ENCODE data around the gene MRPS34. TPM values are rescaled to one million over a fixed set of nuclear protein-coding genes. Genes with fewer than 3 reads are reported as not detected.

The MRPS34 gene
- total and polyA plus RNA-seq, 2 experiments from 2014 or later, result 116 to 155 TPM

GRCh38 chr16:1767116-1767994 lies 5.6 kb downstream of the MRPS34 start:
- no peaks in the 10 kb centered on the region for H3K9me2 ChIP-seq (replicated peaks; ENCODE audit: insufficient read depth)
- WGBS (ENCODE audit: low lambda C conversion rate, missing lambda C conversion rate), result 95% methylated on average over 37 of the region's 42 CpGs
- H3K27ac ChIP-seq, result no peak overlapping the region
- no peak overlapping the region for H2AFZ ChIP-seq
- no peak for TF ChIP-seq EZH2 (IDR thresholded peaks at IDR 0.05; ENCODE audit: borderline replicate concordance)
- TF ChIP-seq EZH2phosphoT487 (IDR thresholded peaks at IDR 0.05; ENCODE audit: low read depth, severe bottlenecking, unreplicated experiment), result no peak
- no peak for TF ChIP-seq CTCF (IDR thresholded peaks at IDR 0.05; ENCODE audit: poor library complexity)
- H4K20me1 ChIP-seq (ENCODE audit: insufficient read depth, poor library complexity, severe bottlenecking), result peaks cover 7% of the 10 kb centered on the region
- H3K27me3 ChIP-seq, result no peaks in the 10 kb centered on the region
- peaks cover 17% of the 10 kb centered on the region for H3K4me1 ChIP-seq (ENCODE audit: insufficient read depth)
- H3K36me3 ChIP-seq (replicated peaks; ENCODE audit: insufficient read depth, low read depth), result no peaks in the 10 kb centered on the region
- no peak overlapping the region for H3K4me3 ChIP-seq
- DNase-seq (ENCODE audit: low spot score), result no peak
- H3K9me3 ChIP-seq (ENCODE audit: low read depth), result no peaks in the 10 kb centered on the region
- peaks cover 9% of the 10 kb centered on the region for H3K79me2 ChIP-seq
- no peak overlapping the region for H3K4me2 ChIP-seq

GRCh38 chr16:1766701-1767100 lies 6.2 kb downstream of the MRPS34 start:
- Histone ChIP-seq H3K9me2 (replicated peaks; ENCODE audit: insufficient read depth) (no peaks in the 10 kb centered on the region), H2AFZ (no peak overlapping the region), H3K27ac (no peak overlapping the region), H3K27me3 (no peaks in the 10 kb centered on the region), H3K9me3 (ENCODE audit: low read depth) (no peaks in the 10 kb centered on the region), H3K4me1 (ENCODE audit: insufficient read depth) (peaks cover 11% of the 10 kb centered on the region), H3K79me2 (peaks cover 3% of the 10 kb centered on the region), H3K4me3 (no peak overlapping the region), H4K20me1 (ENCODE audit: insufficient read depth, poor library complexity, severe bottlenecking) (peaks cover 3% of the 10 kb centered on the region), H3K4me2 (no peak overlapping the region), H3K36me3 (replicated peaks; ENCODE audit: insufficient read depth, low read depth) (no peaks in the 10 kb centered on the region)
- no peak for TF ChIP-seq EZH2phosphoT487 (IDR thresholded peaks at IDR 0.05; ENCODE audit: low read depth, severe bottlenecking, unreplicated experiment)
- TF ChIP-seq CTCF (IDR thresholded peaks at IDR 0.05; ENCODE audit: poor library complexity), result no peak
- TF ChIP-seq EZH2 (IDR thresholded peaks at IDR 0.05; ENCODE audit: borderline replicate concordance), result no peak
- 98% methylated on average over 16 of the region's 18 CpGs for WGBS (ENCODE audit: low lambda C conversion rate, missing lambda C conversion rate)
- DNase-seq (ENCODE audit: low spot score), result no peak

DNA sequence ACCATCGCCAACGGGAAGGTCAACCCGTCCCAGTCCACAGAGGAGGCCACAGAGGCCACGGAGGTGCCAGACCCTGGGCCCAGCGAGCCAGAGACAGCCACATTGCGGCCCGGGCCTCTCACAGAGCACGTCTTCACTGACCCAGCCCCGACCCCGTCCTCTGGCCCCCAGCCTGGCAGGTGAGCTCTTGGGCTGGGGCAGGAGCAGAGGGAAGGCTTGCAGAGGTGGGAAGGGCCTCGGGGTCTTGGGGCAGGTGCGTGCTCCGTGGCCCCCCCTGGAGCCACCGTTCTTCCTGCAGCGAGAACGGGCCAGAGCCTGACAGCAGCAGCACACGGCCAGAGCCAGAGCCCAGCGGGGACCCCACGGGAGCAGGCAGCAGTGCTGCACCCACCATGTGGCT lies 6.7 kb downstream of the MRPS34 start:
- Histone ChIP-seq H2AFZ (no peak overlapping the region), H3K9me3 (ENCODE audit: low read depth) (no peaks in the 10 kb centered on the region), H3K79me2 (peaks cover 2% of the 10 kb centered on the region), H3K36me3 (replicated peaks; ENCODE audit: insufficient read depth, low read depth) (no peaks in the 10 kb centered on the region), H3K9me2 (replicated peaks; ENCODE audit: insufficient read depth) (no peaks in the 10 kb centered on the region), H3K4me2 (no peak overlapping the region), H3K27me3 (no peaks in the 10 kb centered on the region), H3K4me3 (no peak overlapping the region), H4K20me1 (ENCODE audit: insufficient read depth, poor library complexity, severe bottlenecking) (peaks cover 3% of the 10 kb centered on the region), H3K27ac (no peak overlapping the region), H3K4me1 (ENCODE audit: insufficient read depth) (peaks cover 10% of the 10 kb centered on the region)
- DNase-seq (ENCODE audit: low spot score), result no peak
- 97% methylated on average over 16 of the region's 19 CpGs for WGBS (ENCODE audit: low lambda C conversion rate, missing lambda C conversion rate)
- no peak for TF ChIP-seq EZH2 (IDR thresholded peaks at IDR 0.05; ENCODE audit: borderline replicate concordance)
- TF ChIP-seq CTCF (IDR thresholded peaks at IDR 0.05; ENCODE audit: poor library complexity), result no peak
- no peak for TF ChIP-seq EZH2phosphoT487 (IDR thresholded peaks at IDR 0.05; ENCODE audit: low read depth, severe bottlenecking, unreplicated experiment)

All from hepatocyte (in vitro differentiated cells).